Esophagus muscularis mucosa (tissue), 4 donors: ENCODE results near the gene OR10A4. TPM values are rescaled to one million over a fixed set of nuclear protein-coding genes. Genes with fewer than 3 reads are reported as not detected.

Source experiments
- DNase-seq: peaks from one replicate; pipeline ENCODE4 v3.0.0-alpha.2; 2017; ENCODE audit errors: extremely low spot score
- H3K27ac ChIP-seq, 4 donors: fragments of 200-600 bp; sonication (generic); replicated peaks in 1 of 4; 1 replicate in 3 of 4; 2 replicates in 1 of 4; pipeline ENCODE4 v1.5.1; 2016 to 2019; ENCODE audit warnings: mild to moderate bottlenecking in 1 of 4
- H3K27me3 ChIP-seq, 4 donors: fragments of 200-600 bp; sonication (generic); one replicate each; pipeline versions ENCODE4 v1.5.1 to v1.6.0; 2016 to 2019
- H3K36me3 ChIP-seq, 4 donors: fragments of 200-600 bp; sonication (generic); one replicate each; pipeline ENCODE4 v1.5.1; 2016 to 2019
- H3K4me1 ChIP-seq, 4 donors: fragments of 200-600 bp; sonication (generic); one replicate each; pipeline ENCODE4 v1.5.1; 2016 to 2019
- H3K4me3 ChIP-seq, 4 donors: fragments of 200-600 bp; sonication (generic); 1 replicate in 2 of 4; 2 replicates in 2 of 4; pipeline ENCODE4 v1.5.1; 2016 to 2019; ENCODE audit warnings: mild to moderate bottlenecking in 4 of 4, moderate library complexity in 1 of 4
- H3K9me3 ChIP-seq, 4 donors: fragments of 200-600 bp; sonication (generic); 1 replicate in 3 of 4; 2 replicates in 1 of 4; pipeline ENCODE4 v1.5.1; 2016 to 2019
- EP300 ChIP-seq: sonication (generic); formaldehyde crosslinking; IDR thresholded peaks from one replicate; pipeline ENCODE4 v1.6.1; 2017; ENCODE audit warnings: antibody characterized with exemption
- POLR2AphosphoS5 ChIP-seq, 2 donors: sonication (generic); formaldehyde crosslinking; IDR thresholded peaks; one replicate each; pipeline ENCODE4 v1.6.1; 2017; ENCODE audit warnings: antibody characterized with exemption in 2 of 2
- WGBS: methylation state at CpG from one replicate; pipeline ENCODE4 v1.1.5; 2018; 5-methylcytosine and 5-hydroxymethylcytosine counted together
- intact Hi-C: fragments of 100-400 bp; cut with DNase I; formaldehyde crosslinking; loops from one replicate; pipeline ENCODE4 v1.15.1; 2023
- total RNA-seq, 4 donors: library from RNA; depleted of rRNA; stranded (reverse); fragments of >200 nt; gene quantifications; one replicate each; pipeline versions ENCODE4 v1.1.0 to v1.2.1, GENCODE V29; 2016
- TF ChIP-seq, protein P1 (sequence below), 3 experiments: fragments of 200-600 bp in 2 of 3; fragments of 450-650 bp in 1 of 3; sonication (generic) in 2 of 3; IDR thresholded peaks; one replicate each; pipeline ENCODE4 v1.5.1; 2017 to 2019; ENCODE audit warnings: antibody characterized with exemption in 3 of 3, mild to moderate bottlenecking in 2 of 3, moderate library complexity in 1 of 3

Gene OR10A4
- total RNA-seq, 4 donors from 2014 or later, result not detected

- H3K4me1 ChIP-seq, result peaks cover 8 to 16% (median 15%) of the 10 kb centered on the region in 4 donors
- TF ChIP-seq EP300 (no peak), POLR2AphosphoS5 (IDR thresholded peaks at IDR 0.05) (no peak)
- TF ChIP-seq, protein P1, sequence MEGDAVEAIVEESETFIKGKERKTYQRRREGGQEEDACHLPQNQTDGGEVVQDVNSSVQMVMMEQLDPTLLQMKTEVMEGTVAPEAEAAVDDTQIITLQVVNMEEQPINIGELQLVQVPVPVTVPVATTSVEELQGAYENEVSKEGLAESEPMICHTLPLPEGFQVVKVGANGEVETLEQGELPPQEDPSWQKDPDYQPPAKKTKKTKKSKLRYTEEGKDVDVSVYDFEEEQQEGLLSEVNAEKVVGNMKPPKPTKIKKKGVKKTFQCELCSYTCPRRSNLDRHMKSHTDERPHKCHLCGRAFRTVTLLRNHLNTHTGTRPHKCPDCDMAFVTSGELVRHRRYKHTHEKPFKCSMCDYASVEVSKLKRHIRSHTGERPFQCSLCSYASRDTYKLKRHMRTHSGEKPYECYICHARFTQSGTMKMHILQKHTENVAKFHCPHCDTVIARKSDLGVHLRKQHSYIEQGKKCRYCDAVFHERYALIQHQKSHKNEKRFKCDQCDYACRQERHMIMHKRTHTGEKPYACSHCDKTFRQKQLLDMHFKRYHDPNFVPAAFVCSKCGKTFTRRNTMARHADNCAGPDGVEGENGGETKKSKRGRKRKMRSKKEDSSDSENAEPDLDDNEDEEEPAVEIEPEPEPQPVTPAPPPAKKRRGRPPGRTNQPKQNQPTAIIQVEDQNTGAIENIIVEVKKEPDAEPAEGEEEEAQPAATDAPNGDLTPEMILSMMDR (IDR thresholded peaks at IDR 0.05), result no peak
- no peaks in the 10 kb centered on the region for H3K9me3 ChIP-seq
- H3K4me3 ChIP-seq, result peak overlapping the region; percentile 56 to 73 (median 62)
- H3K36me3 ChIP-seq, result no peaks in the 10 kb centered on the region
- WGBS, result 16% methylated on average over 11 of the region's 11 CpGs
- peaks cover 0 to 25% (median 0%) of the 10 kb centered on the region in 4 donors for H3K27me3 ChIP-seq
- DNase-seq, result no peak
- intact Hi-C loops, result no loop called here
- H3K27ac ChIP-seq, result peak overlapping the region in 1 of 4 donors; percentile 25
Observed at GRCh38 chr11:6927030-6927617, 50.7 kb downstream of the OR10A4 start.

Other genes starting within 250 kb of the OR10A4 start
- 10 to 100 TPM; 27.0 to 60.9 (median 34.0) TPM for gene DCHS1, start 220.8 kb upstream of the OR10A4 start, total RNA-seq
- gene MRPL17, start 193.3 kb upstream of the OR10A4 start, total RNA-seq, result 10 to 100 TPM; 13.3 to 22.9 (median 19.4) TPM
- gene OR2AG2, start 104.6 kb upstream of the OR10A4 start, total RNA-seq, result not detected
- not detected for gene OR2AG1, start 93.6 kb upstream of the OR10A4 start, total RNA-seq
- under 1 TPM in 1 of 4 donors, not detected in 3; 0.06 TPM for gene OR6A2, start 76.9 kb upstream of the OR10A4 start, total RNA-seq
- gene OR10A5, start 30.9 kb upstream of the OR10A4 start, total RNA-seq, result not detected
- gene OR10A2, start 13.6 kb upstream of the OR10A4 start, total RNA-seq, result not detected
- gene OR2D2, start 15.9 kb downstream of the OR10A4 start, total RNA-seq, result not detected
- not detected for gene OR2D3, start 44.4 kb downstream of the OR10A4 start, total RNA-seq
- gene ZNF215, start 49.8 kb downstream of the OR10A4 start, total RNA-seq, result under 1 TPM; under 0.01 to 0.19 (median 0.17) TPM
- 1 to 10 TPM; 1.3 to 3.3 (median 1.9) TPM for gene ZNF214, start 143.7 kb downstream of the OR10A4 start, total RNA-seq
- not detected for gene NLRP14, start 143.9 kb downstream of the OR10A4 start, total RNA-seq
- not detected for gene RBMXL2, start 212.4 kb downstream of the OR10A4 start, total RNA-seq